ENCODE measurements around the gene MAN2C1.

DNA sequence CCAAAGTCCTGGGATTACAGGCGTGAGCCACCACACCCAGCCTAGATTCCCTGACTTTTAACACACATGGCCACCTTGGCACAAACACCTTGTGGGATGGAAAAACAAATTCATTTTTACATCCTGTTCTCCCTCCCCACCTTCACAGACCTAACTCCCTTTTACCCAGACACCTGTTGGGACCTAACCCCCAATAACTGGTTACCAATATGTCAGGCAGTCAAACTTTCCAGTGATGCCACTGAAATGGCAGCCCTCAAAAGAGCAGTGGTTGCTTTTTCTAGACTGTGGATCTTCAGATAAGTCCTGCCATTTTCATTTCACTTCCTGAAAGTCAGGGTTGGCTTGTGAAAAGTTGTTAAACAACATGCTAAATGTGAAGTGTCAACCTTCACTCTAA lies 48.2 kb upstream of the MAN2C1 start:
- TF ChIP-seq, protein P1, sequence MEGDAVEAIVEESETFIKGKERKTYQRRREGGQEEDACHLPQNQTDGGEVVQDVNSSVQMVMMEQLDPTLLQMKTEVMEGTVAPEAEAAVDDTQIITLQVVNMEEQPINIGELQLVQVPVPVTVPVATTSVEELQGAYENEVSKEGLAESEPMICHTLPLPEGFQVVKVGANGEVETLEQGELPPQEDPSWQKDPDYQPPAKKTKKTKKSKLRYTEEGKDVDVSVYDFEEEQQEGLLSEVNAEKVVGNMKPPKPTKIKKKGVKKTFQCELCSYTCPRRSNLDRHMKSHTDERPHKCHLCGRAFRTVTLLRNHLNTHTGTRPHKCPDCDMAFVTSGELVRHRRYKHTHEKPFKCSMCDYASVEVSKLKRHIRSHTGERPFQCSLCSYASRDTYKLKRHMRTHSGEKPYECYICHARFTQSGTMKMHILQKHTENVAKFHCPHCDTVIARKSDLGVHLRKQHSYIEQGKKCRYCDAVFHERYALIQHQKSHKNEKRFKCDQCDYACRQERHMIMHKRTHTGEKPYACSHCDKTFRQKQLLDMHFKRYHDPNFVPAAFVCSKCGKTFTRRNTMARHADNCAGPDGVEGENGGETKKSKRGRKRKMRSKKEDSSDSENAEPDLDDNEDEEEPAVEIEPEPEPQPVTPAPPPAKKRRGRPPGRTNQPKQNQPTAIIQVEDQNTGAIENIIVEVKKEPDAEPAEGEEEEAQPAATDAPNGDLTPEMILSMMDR (conservative IDR thresholded peaks at IDR 0.05): no peak
- TF ChIP-seq ZFX (IDR thresholded peaks at IDR 0.05): no peak

All from C4-2B (cell line).